ENCODE results near the gene BACE1-AS. TPM values are rescaled to one million over a fixed set of nuclear protein-coding genes. Genes with fewer than 3 reads are reported as not detected.

Gene BACE1-AS
- total RNA-seq, 1 donor from 2014 or later: 10.3 TPM

- DNase-seq: no peak
Measured at GRCh38 chr11:117303646-117304315, 12.6 kb downstream of the BACE1-AS start.

GRCh38 chr11:117305145-117305544 lies 14.0 kb downstream of the BACE1-AS start:
- Histone ChIP-seq H3K4me1 (peaks cover 14% of the 10 kb centered on the region), H3K36me3 (peaks cover 5% of the 10 kb centered on the region), H3K9me3 (replicated peaks) (no peaks in the 10 kb centered on the region), H3K27me3 (ENCODE audit: low read depth) (no peaks in the 10 kb centered on the region), H3K27ac (replicated peaks) (no peak overlapping the region), H3K4me3 (no peak overlapping the region)
- intact Hi-C loops (cut with micrococcal nuclease): no loop called here
- DNase-seq: no peak
- TF ChIP-seq CTCF (IDR thresholded peaks at IDR 0.05; ENCODE audit: borderline replicate concordance): no peak

More at GRCh38 chr11:117303646-117304315, 12.6 kb downstream of the BACE1-AS start:
- H3K4me3 ChIP-seq: no peak overlapping the region
- H3K27me3 ChIP-seq (ENCODE audit: low read depth): no peaks in the 10 kb centered on the region
- peaks cover 5% of the 10 kb centered on the region for H3K36me3 ChIP-seq
- intact Hi-C loops (cut with micrococcal nuclease): no loop called here
- no peak for TF ChIP-seq CTCF (IDR thresholded peaks at IDR 0.05; ENCODE audit: borderline replicate concordance)
- no peak overlapping the region for H3K27ac ChIP-seq (replicated peaks)
- H3K9me3 ChIP-seq (replicated peaks): no peaks in the 10 kb centered on the region
- H3K4me1 ChIP-seq: peaks cover 25% of the 10 kb centered on the region

GRCh38 chr11:117309310-117309709 lies 18.2 kb downstream of the BACE1-AS start:
- Histone ChIP-seq H3K27me3 (ENCODE audit: low read depth) (no peaks in the 10 kb centered on the region), H3K9me3 (replicated peaks) (no peaks in the 10 kb centered on the region), H3K4me3 (no peak overlapping the region), H3K36me3 (peaks cover 5% of the 10 kb centered on the region), H3K4me1 (peaks cover 6% of the 10 kb centered on the region), H3K27ac (replicated peaks) (no peak overlapping the region)
- no peak for DNase-seq
- no peak for TF ChIP-seq CTCF (IDR thresholded peaks at IDR 0.05; ENCODE audit: borderline replicate concordance)
- intact Hi-C loops (cut with micrococcal nuclease): no loop called here

GRCh38 chr11:117313091-117313490 lies 21.9 kb downstream of the BACE1-AS start:
- H3K4me1 ChIP-seq: peaks cover 29% of the 10 kb centered on the region
- no peaks in the 10 kb centered on the region for H3K27me3 ChIP-seq (ENCODE audit: low read depth)
- no peak for DNase-seq
- no peaks in the 10 kb centered on the region for H3K9me3 ChIP-seq (replicated peaks)
- H3K27ac ChIP-seq (replicated peaks): no peak overlapping the region
- TF ChIP-seq CTCF (IDR thresholded peaks at IDR 0.05; ENCODE audit: borderline replicate concordance): no peak
- intact Hi-C loops (cut with micrococcal nuclease): no loop called here
- no peak overlapping the region for H3K4me3 ChIP-seq
- no peaks in the 10 kb centered on the region for H3K36me3 ChIP-seq

- no peak overlapping the region for H3K27ac ChIP-seq (replicated peaks)
- H3K4me1 ChIP-seq: peaks cover 29% of the 10 kb centered on the region
- no peaks in the 10 kb centered on the region for H3K27me3 ChIP-seq (ENCODE audit: low read depth)
- DNase-seq: no peak
- TF ChIP-seq CTCF (IDR thresholded peaks at IDR 0.05; ENCODE audit: borderline replicate concordance): no peak
- peak overlapping the region; percentile 80 for H3K4me3 ChIP-seq
- H3K36me3 ChIP-seq: no peaks in the 10 kb centered on the region
- intact Hi-C loops (cut with micrococcal nuclease): no loop called here
- no peaks in the 10 kb centered on the region for H3K9me3 ChIP-seq (replicated peaks)
Measured at GRCh38 chr11:117313828-117314768, 23.0 kb downstream of the BACE1-AS start.

Measured in left ventricle myocardium inferior (tissue), 1 donor.